Epidermal melanocyte (primary cell): ENCODE data around the gene EDARADD.
"Not testable (repeated sequence)": the region's sequence is repeated elsewhere in the genome, so short reads cannot be mapped to it uniquely, and the experiment has no call there.

Experiments used
- DNase-seq: peaks from one replicate; pipeline ENCODE4 v3.0.0; 2011; ENCODE audit warnings: low spot score; ENCODE audit not compliant: insufficient read length

The EDARADD gene

GRCh38 chr1:236393681-236394481 lies at the start of gene EDARADD:
TSS of gene EDARADD (plus strand) at chr1:236394286. CDS start at chr1:236394445, 159 bp downstream.
- no peak for DNase-seq

GRCh38 chr1:236345728-236346127 lies 48.4 kb upstream of the EDARADD start:
- no peak for DNase-seq

GRCh38 chr1:236348071-236348470 lies 46.0 kb upstream of the EDARADD start:
- no peak for DNase-seq

- no peak for DNase-seq
Measured at GRCh38 chr1:236350308-236350707, 43.8 kb upstream of the EDARADD start.

GRCh38 chr1:236351875-236352573 lies 42.1 kb upstream of the EDARADD start:
- no peak for DNase-seq

- DNase-seq, result not testable (repeated sequence)
Measured at GRCh38 chr1:236352747-236353146, 41.3 kb upstream of the EDARADD start.

GRCh38 chr1:236353813-236354212 lies 40.3 kb upstream of the EDARADD start:
- DNase-seq, result no peak

GRCh38 chr1:236354330-236355147 lies 39.5 kb upstream of the EDARADD start:
- DNase-seq, result no peak

- DNase-seq, result no peak
Measured at GRCh38 chr1:236356141-236356540, 37.9 kb upstream of the EDARADD start.

- no peak for DNase-seq
Measured at GRCh38 chr1:236361909-236362590, 32.0 kb upstream of the EDARADD start.

- no peak for DNase-seq
Measured at GRCh38 chr1:236363237-236363636, 30.8 kb upstream of the EDARADD start.

- DNase-seq, result no peak
Measured at GRCh38 chr1:236365999-236366570, 28.0 kb upstream of the EDARADD start.

- not testable (repeated sequence) for DNase-seq
Measured at GRCh38 chr1:236366681-236367080, 27.4 kb upstream of the EDARADD start.

GRCh38 chr1:236370420-236370819 lies 23.7 kb upstream of the EDARADD start:
- no peak for DNase-seq

- no peak for DNase-seq
Measured at GRCh38 chr1:236371083-236371482, 23.0 kb upstream of the EDARADD start.

GRCh38 chr1:236377832-236378535 lies 16.1 kb upstream of the EDARADD start:
- DNase-seq, result no peak

GRCh38 chr1:236381565-236382158 lies 12.4 kb upstream of the EDARADD start:
- DNase-seq, result no peak

GRCh38 chr1:236388332-236388731 lies 5.8 kb upstream of the EDARADD start:
- no peak for DNase-seq

- DNase-seq, result no peak
Measured at GRCh38 chr1:236389253-236389652, 4.8 kb upstream of the EDARADD start.

- no peak for DNase-seq
Measured at GRCh38 chr1:236391008-236391407, 3.1 kb upstream of the EDARADD start.
